HG03064 (cell line): ENCODE measurements around the gene CCDC88A.
"Not testable (repeated sequence)": the region's sequence is repeated elsewhere in the genome, so short reads cannot be mapped to it uniquely, and the experiment has no call there.

ENCODE experiments used
- ATAC-seq: cut with Tn5 transposase; IDR thresholded peaks from one replicate; pipeline ENCODE4 v1.9.1; 2021; ENCODE audit warnings: low read depth; ENCODE audit not compliant: unreplicated experiment

Gene CCDC88A

DNA sequence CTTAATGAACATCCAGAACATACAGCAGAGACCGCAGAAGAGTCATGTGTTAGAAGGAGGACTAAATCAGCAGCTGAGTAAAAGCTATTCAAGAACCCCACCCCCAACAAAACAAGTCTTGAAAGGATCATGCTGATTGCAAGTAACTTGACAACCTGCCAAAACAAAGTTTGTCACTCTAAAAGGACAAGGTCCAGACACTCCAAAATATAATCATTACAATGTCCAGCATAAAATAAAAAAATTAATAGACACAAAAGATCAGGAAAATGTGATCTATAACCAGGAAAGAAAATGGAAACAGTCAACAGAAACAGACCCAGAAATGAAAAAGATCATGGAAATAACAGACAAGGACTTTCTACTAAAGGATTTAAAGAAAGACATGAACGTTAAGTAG is 28.5 kb downstream of the CCDC88A start:
- no peak for ATAC-seq

- not testable (repeated sequence) for ATAC-seq
Measured at GRCh38 chr2:55385516-55385915, 34.1 kb downstream of the CCDC88A start.

GRCh38 chr2:55384786-55385185 is 34.9 kb downstream of the CCDC88A start:
- ATAC-seq: no peak

- ATAC-seq: no peak
Measured at GRCh38 chr2:55371376-55371775, 48.3 kb downstream of the CCDC88A start.

GRCh38 chr2:55370208-55370607 is 49.4 kb downstream of the CCDC88A start:
- no peak for ATAC-seq

GRCh38 chr2:55365303-55365702 is 54.4 kb downstream of the CCDC88A start:
- no peak for ATAC-seq

GRCh38 chr2:55364189-55365055 is 55.2 kb downstream of the CCDC88A start:
- no peak for ATAC-seq

DNA sequence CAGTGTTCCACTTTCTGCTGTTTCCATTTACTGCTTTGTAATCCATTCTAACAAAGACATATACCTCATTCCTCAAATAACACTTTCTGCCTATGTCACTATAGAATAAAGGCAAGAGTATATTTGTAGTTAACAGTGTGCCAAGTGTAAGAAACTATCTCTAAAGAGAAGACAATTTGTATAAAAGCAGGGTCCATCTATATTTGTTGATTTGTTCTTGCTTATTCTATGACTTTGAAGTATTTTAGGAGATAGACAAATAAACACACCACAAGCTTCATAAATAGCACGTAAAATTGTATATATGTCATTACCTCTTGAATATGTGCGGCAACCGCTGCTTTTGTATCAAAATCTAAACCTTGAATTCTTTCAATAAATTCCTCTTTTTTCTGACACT is 56.0 kb downstream of the CCDC88A start:
- ATAC-seq: no peak

DNA sequence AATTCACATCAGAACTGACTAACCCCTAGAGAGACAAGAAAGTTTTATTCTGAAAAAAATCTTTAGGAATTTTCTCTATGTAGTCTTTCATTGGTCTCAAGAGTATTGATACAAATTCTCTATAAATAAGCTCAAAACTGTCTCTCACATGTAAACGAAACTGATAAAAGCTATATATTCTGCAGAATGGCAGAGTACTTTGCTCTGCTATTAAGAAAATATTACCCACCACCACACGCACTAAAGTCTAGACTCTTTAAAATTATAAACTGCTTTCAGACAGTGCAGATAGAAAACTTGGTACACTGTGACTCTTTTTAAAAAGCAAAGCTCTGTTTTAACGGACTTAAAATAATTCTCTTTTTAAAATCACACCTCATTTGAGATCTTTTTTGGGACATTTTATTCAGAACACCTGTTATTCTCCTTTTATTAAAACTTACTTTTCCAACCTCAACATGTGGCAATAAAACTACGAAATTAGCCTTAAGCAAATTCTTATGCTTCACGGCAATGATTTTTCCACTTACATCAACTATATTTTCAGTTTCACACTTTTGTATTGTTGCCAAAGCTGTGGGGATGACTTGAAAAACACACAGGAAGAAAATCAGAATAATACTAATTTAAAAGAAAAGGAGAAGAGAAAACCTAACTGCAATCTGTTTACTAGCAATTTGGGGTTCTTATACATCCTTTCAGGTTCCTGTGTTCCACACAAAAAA is 58.0 kb downstream of the CCDC88A start:
- ATAC-seq: no peak

DNA sequence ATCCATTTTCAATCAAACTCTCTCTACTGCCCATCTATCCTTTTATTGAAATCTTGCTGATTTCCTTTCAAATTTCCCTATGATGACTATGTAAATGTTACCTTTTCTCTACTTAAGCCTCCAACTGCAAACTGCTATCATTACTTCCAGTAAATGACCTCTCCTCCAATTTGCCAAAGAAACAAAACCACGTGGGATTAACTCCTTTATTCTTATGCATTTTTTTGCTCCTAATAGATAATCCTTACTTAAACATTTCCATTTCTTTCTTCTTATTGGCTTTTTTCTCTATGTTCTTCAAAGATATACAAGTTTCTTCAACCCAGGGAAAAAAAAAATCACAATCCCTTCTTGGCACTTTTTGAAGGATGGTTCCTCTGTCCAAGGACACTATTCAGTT is 61.2 kb downstream of the CCDC88A start:
- no peak for ATAC-seq

- ATAC-seq: no peak
Measured at GRCh38 chr2:55357927-55358326, 61.7 kb downstream of the CCDC88A start.

DNA sequence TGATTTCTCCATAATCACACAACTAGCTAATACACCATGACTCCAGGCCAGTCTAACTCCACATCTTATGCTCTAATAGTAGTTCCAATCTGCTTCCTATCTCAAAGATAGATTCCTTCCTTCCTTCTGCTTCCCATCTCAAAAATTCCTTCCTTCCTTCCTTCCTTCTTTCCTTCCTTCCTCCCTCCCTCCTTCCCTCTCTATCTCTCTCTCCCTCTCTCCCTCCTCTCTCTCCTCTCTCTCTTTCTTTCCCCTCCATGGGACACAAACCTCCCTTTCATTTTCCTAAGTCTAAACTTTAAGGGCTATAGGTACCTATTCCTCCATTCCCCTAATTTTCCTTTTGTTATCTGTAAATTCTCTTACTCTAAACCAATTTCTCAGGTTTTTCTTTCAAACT is 62.5 kb downstream of the CCDC88A start:
- no peak for ATAC-seq

DNA sequence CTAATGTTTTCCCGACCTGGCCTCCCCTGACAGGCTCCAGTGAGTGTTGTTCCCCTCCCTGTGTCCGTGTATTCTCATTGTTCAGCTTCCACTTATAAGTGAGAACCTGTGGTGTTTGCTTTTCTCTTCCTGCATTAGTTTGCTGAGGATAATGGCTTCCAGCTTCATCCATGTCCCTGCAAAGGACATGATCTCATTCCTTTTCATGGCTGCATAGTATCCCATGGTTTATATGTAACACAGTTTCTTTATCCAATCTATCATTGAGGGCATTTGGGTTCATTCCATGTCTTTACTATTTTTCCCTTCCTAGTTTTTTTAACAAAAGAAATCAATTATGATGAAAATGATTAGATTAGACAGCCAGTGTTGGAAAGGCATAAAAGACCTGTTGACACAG is 63.5 kb downstream of the CCDC88A start:
- ATAC-seq: not testable (repeated sequence)

DNA sequence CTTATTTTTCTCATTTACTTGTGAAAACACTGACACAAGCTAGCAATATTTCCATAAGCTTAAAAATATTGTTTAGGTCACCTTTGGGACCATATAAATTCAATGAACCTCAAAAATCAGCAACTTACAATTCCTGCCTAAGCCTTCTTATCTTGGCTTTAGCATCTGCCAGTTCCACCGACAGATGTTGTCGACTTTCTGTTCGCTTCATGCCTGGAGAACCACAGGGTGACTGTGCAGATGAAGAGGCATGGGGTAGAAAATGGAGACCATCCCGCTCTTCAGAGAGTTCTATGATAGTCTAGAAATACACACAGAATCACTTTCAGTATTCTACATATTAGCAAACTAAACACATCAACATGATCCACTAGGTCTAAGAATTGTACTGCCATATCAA is 64.2 kb downstream of the CCDC88A start:
- no peak for ATAC-seq

GRCh38 chr2:55351672-55352071 is 68.0 kb downstream of the CCDC88A start:
- no peak for ATAC-seq

DNA sequence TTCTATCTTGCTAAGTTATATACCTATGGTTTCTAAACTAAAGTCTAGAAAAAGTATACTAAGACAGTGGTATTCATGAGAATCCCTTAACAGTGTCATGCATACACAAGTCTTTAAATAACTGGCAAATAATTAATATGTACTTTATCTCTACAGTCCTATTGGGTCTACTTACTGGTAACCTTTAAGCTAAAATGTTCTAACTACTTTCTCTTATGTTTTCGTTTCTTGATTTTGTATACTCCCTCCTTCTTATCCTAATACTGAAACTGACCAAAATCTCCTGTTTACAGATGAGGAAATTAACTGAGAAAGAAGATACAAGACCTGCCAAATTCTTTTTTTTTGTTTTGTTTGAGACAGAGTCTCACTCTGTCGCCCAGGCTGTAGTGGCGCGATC is 74.6 kb downstream of the CCDC88A start:
- no peak for ATAC-seq

DNA sequence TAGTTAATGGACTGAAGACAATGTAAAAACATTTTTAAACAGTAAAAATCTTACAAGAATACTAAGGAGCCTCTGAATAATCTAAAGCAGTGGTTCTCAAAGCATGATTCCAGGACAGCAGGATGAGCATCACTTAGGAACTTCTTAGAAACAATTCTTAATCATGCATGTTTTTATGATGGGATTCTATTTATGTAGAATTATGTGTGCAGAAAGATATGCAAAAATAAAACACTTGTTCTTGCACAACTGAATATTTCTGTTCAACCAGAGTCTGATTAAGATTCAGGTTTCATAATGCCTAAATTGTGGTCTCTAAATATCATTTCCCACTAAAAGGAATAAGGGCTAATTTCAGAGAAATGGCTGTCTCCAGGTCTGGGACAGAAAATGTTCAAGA is 81.4 kb downstream of the CCDC88A start:
- ATAC-seq: no peak

GRCh38 chr2:55334728-55335127 is 84.9 kb downstream of the CCDC88A start:
- ATAC-seq: no peak

DNA sequence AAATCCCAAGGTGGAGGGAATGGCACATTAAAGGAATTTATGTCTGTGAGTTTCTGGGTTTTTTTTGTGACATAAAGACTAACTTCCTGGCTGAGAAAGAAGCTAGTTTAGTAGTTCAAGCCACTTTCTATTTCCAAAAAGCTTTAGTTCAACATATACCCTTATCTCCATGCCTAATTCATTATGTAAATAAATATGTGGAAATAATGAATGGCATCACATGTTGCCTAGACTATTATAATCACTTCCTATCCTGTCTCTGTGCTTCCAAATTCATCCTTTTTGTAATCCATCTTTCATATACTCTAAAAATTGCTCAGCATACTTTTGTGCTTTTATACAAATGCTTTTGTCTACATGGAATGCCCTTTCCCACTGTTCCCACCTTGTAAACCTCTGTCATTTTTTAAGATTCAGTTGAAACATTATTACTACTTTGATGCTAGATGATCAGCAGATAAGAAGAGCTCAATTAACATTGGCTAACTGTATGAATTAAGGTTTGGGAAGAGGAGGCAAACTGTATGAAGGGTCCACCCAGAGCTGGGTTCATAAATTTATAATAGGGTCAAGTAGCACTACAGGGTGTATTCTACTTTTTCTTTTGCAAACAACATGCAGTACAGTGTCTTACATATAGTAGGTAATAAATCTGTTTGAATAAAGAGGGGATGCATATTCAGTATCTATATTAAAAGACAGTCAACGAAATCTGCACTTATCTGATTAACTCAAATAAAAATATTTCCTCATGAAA is 88.9 kb downstream of the CCDC88A start:
- ATAC-seq: no peak

- no peak for ATAC-seq
Measured at GRCh38 chr2:55327470-55328230, 92.0 kb downstream of the CCDC88A start.
